Epithelial cell of esophagus (primary cell): ENCODE data around the gene SMAP2.

Source experiments
- DNase-seq: peaks from one replicate; pipeline ENCODE4 v3.0.0; 2010; ENCODE audit warnings: low read depth
- H3K4me3 ChIP-seq: 2 replicates; pipeline ENCODE4 v1.5.1; 2011; ENCODE audit warnings: mild to moderate bottlenecking, low read length, control low read depth
- TF ChIP-seq, protein P1 (sequence below): IDR thresholded peaks from 2 replicates; pipeline ENCODE4 v1.5.1; 2011; ENCODE audit warnings: low read depth, mild to moderate bottlenecking, low read length, control low read depth, inconsistent platforms; ENCODE audit not compliant: insufficient read depth; ENCODE audit errors: missing control alignments

SMAP2 gene

DNA sequence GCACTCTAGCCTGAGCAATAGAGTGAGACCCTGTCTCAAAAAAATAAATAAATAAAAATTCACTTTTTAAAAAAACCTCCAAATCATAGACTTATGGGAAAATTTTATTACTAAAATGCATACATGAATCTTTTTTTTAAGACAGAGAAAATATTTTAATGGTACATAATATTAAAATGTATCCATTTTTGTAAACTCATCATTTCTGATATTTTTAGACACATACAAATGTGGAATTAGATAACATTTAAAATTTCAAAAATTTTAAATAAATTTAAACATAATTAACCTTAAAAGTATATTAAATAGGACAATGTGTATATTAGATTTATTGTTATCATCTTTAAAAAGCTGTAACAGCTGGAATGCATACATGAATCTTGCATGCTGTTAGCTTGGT, 33.9 kb downstream of the SMAP2 start:
- no peak for DNase-seq
- no peak overlapping the region for H3K4me3 ChIP-seq
- TF ChIP-seq, protein P1, sequence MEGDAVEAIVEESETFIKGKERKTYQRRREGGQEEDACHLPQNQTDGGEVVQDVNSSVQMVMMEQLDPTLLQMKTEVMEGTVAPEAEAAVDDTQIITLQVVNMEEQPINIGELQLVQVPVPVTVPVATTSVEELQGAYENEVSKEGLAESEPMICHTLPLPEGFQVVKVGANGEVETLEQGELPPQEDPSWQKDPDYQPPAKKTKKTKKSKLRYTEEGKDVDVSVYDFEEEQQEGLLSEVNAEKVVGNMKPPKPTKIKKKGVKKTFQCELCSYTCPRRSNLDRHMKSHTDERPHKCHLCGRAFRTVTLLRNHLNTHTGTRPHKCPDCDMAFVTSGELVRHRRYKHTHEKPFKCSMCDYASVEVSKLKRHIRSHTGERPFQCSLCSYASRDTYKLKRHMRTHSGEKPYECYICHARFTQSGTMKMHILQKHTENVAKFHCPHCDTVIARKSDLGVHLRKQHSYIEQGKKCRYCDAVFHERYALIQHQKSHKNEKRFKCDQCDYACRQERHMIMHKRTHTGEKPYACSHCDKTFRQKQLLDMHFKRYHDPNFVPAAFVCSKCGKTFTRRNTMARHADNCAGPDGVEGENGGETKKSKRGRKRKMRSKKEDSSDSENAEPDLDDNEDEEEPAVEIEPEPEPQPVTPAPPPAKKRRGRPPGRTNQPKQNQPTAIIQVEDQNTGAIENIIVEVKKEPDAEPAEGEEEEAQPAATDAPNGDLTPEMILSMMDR: no peak

DNA sequence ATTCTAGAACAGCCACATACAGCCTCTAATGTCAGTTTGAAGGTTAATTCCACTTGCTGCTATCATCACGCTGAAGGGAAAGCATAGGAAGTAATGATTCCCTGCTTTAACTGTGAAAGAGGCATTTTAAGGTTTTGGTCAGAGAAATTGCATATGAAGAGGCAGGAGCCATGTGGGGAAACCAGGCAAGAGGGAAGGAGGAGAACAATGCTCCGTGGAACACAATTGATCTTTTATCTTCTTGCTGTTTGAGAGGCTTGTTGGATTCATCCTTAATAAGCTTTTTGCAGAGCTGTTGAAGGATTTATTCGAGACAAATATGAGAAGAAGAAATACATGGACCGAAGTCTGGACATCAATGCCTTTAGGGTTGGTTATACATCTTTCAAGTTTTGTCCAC, 35.9 kb downstream of the SMAP2 start:
- no peak for DNase-seq
- H3K4me3 ChIP-seq: no peak overlapping the region
- TF ChIP-seq, protein P1: no peak

DNA sequence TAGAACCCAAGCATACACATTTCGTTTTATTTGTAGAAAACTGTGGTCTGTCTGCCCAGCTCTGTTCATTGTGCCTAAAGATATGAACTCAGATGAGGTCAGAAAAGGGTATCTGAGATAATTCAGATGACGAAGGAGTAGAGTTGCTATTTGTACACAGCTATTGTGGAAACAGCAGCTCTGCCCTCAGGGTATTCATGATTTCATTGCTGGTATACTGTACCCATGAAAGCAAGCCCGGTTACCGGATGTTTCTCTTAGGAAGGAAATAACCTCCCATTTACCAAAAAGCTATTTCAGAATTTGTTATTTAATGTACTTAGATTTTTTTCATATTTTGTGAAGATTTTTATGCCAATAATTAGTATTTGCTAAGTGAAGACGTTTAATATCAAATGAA, 37.8 kb downstream of the SMAP2 start:
- peak; percentile 83 for DNase-seq
- TF ChIP-seq, protein P1: no peak
- no peak overlapping the region for H3K4me3 ChIP-seq

DNA sequence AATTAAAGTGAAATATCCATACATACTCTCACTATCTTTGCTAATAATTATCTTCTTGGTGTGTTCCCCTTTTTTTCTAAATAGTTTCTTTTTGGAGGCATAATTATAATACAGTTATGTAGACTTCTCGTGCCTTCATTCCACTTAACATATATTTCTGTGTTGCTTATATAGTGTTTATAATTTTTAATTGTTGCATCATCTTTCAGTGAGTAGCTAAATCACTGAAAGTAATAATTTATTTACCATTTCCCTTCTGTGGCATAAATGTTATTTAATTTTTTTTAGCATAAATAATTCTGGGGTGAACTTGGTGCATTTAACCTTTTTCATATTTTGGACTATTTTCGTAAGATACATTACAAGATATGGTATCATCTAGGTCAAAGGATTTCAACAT, 38.3 kb downstream of the SMAP2 start:
- TF ChIP-seq, protein P1: no peak

DNA sequence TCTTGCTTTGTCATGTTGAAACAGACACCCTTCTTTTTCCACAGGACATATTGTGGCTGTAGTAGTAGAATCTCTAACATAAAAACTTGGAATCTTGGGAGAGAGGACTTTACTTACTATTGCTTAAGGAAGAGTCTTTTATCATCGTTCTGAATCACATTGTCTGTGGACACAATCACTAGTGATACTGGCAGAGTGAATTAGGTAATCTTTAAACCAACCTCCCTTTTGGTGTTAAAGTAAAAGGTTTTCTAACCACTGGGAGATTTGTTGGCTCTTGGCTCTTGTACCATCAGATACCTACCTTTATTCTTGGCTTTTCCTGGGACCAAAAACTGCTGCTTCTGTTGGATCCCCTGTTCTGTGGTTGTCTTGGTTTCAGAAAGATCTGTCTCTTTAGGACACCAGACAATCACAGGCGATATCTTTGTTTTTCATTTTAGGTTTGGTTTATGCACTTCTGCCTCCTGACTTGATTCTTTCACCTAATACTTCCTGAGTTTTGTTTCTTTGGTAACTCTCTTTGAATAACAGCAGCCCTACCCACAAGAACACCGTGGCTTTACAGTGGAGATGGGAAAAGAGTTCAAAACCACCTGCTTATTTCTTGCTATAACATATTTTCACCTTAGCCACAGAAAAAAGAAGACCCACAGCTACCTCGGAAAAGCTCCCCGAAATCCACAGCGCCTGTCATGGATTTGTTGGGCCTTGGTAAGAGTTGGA, 40.2 kb downstream of the SMAP2 start:
- H3K4me3 ChIP-seq: no peak overlapping the region
- DNase-seq: no peak
- TF ChIP-seq, protein P1: no peak

More for the DNA sequence above, 38.3 kb downstream of the SMAP2 start:
- no peak overlapping the region for H3K4me3 ChIP-seq
- DNase-seq: no peak

DNA sequence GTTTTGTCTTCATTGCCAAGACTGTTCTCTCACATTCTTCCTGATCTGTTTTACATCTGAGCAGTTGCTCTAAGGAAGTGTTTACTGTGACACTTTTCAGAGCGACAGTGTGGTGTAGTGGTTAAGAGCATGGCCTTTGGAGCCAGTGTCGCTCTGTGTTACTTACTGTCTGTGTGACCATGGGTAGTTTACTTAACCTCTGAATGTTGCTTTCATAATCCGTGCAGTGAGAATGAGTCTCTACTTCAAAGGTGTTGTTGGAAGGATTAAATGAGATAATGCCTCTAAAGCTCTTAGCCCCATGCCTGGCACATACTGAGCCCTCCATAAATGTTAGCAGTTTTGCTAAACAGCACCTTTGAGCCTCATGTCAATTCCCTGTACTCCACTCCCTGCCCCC, 40.8 kb downstream of the SMAP2 start:
- no peak for DNase-seq
- TF ChIP-seq, protein P1: no peak
- H3K4me3 ChIP-seq: no peak overlapping the region

DNA sequence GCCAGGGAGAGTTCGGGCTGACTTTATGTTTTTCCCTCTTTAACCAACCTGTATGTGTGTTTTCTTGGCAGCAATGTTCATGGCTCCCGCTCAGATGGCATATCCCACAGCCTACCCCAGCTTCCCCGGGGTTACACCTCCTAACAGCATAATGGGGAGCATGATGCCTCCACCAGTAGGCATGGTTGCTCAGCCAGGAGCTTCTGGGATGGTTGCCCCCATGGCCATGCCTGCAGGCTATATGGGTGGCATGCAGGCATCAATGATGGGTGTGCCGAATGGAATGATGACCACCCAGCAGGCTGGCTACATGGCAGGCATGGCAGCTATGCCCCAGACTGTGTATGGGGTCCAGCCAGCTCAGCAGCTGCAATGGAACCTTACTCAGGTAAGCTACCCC, 43.2 kb downstream of the SMAP2 start:
- TF ChIP-seq, protein P1: no peak
- no peak overlapping the region for H3K4me3 ChIP-seq
- DNase-seq: no peak
